Endothelial cell of umbilical vein (primary cell): ENCODE data around the gene PPP1R11.

Experiments used
- CTCF ChIP-seq, 2 donors: IDR thresholded peaks; 1 replicate in 1 of 2; 2 replicates in 1 of 2; pipeline ENCODE4 v1.5.1; 2011; ENCODE audit warnings: low read length in 2 of 2, mild to moderate bottlenecking in 2 of 2, moderate library complexity in 2 of 2, control low read depth in 1 of 2, inconsistent platforms in 1 of 2, low read depth in 1 of 2; ENCODE audit not compliant: insufficient read depth in 1 of 2; ENCODE audit errors: extremely low read depth in 1 of 2
- EZH2 ChIP-seq: IDR thresholded peaks from 2 replicates; pipeline ENCODE4 v1.6.1; 2012; ENCODE audit warnings: borderline replicate concordance, low read depth, mild to moderate bottlenecking, moderate library complexity, low read length, inconsistent platforms; ENCODE audit not compliant: severe bottlenecking
- FOS ChIP-seq: IDR thresholded peaks from 2 replicates; pipeline ENCODE4 v1.6.1; 2011; ENCODE audit warnings: mild to moderate bottlenecking, low read length, moderate library complexity, borderline replicate concordance; ENCODE audit not compliant: insufficient read depth
- GATA2 ChIP-seq: IDR thresholded peaks from 2 replicates; pipeline ENCODE4 v1.7.0; 2011; ENCODE audit warnings: low read depth, mild to moderate bottlenecking, moderate library complexity, mixed read lengths, low read length; ENCODE audit not compliant: insufficient read length, insufficient read depth
- MYC ChIP-seq: IDR thresholded peaks from one replicate; pipeline ENCODE4 v1.6.1; 2011; ENCODE audit warnings: mild to moderate bottlenecking, low read depth, low read length
- POLR2A ChIP-seq: IDR thresholded peaks from 2 replicates; pipeline ENCODE4 v1.6.1; 2012; ENCODE audit warnings: low read depth, mild to moderate bottlenecking, control low read depth, low read length
- POLR2AphosphoS5 ChIP-seq: IDR thresholded peaks from 2 replicates; pipeline ENCODE4 v1.6.1; 2012; ENCODE audit warnings: low read depth, mild to moderate bottlenecking, control low read depth, low read length, moderate library complexity; ENCODE audit not compliant: insufficient read depth
- TF ChIP-seq, protein P1 (sequence below): IDR thresholded peaks from 2 replicates; pipeline ENCODE4 v1.6.1; 2011; ENCODE audit not compliant: insufficient read depth, insufficient read length

DNA sequence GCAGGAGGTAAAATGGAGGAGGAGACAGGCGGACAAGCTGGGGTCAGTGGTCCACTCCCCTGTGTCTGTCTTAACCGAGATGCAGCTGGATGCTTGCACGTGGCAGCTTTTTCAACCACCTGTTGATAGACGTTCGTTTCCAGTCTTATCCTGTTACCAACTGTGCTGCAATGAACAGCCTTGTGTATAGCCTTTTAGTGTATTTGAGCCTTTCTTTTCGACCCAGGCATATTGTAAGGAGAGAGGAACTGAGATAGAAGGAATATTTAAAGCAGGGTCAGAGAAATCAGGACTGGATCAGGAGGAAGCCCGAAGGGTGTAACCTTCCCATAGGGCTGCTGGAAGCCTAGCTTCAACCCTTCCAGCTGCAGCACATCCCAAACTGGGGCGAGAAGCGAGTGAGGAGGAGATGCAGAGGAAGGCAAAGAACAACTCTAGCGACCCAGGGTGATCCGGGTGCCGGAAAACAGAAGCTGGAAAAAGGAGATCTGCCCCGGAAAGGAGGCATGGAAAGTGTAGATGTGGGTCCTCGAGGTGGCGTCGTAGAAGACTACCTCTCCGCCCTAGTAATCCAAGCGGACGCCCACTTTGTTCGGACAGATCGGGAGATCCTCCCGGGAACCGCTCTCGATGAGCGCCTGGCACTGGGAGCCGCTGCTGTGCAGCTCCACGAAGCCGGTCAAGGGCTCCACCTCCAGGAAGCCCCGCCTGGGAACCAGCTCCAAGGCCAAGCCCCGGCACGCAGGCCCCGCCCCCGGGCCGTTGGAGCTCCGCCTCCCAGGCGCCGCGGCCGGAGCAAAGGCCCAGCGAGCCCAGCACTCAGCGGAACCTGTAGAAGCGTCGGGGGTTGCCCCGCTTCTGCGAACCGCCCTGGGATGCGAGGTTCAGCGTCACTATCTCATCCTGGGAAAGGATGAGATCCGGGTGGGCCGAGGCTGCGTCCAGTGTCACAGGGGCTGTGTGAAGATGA, 34.7 kb downstream of the PPP1R11 start:
- TF ChIP-seq GATA2: no peak
- TF ChIP-seq POLR2A: peak; percentile 50
- TF ChIP-seq, protein P1, sequence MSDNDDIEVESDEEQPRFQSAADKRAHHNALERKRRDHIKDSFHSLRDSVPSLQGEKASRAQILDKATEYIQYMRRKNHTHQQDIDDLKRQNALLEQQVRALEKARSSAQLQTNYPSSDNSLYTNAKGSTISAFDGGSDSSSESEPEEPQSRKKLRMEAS: no peak
- peak; percentile 57 for TF ChIP-seq POLR2AphosphoS5
- TF ChIP-seq CTCF (IDR thresholded peaks at IDR 0.05; ENCODE audit: extremely low read depth in 1 of 2, insufficient read depth in 1 of 2, low read depth in 1 of 2, low read length in 2 of 2): peak in 1 of 2 donors; percentile 15
- TF ChIP-seq FOS: no peak
- no peak for TF ChIP-seq EZH2
- no peak for TF ChIP-seq MYC
